ENCODE measurements around the gene RUFY3. TPM values are rescaled to one million over a fixed set of nuclear protein-coding genes. Genes with fewer than 3 reads are reported as not detected.

The RUFY3 gene
- total and polyA plus RNA-seq, 4 experiments from 2014 or later: 3.3 to 36.2 (median 22.7) TPM

DNA sequence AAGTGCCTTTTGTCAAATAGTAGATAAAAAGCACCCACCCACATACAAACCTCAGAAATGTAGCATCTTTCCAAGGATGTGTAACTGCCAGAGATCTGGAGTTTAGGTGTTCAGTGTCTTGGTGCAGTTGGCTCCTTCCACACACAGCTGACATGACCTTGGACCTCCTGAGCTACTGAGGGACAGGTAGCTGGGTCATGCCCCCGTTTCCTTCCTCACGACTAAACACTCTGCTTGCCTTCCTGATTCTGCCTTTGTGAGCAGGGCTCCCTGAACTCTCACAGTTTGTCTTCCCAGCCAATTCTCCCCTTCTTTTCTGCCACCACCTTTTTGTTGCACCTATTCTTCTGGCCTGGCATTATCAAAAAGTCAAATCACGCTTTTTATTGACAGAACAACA, 10.2 kb upstream of the RUFY3 start:
- ChIA-PET POLR2A (ENCODE audit: partially characterized antibody) (no interaction called here), CTCF (ENCODE audit: partially characterized antibody) (interaction anchor here (1.4 to 2.1 kb wide), 3 partner anchors 11 to 24 kb away, joined by 3 to 6 read pairs (median 6); partner anchors contain the start of gene RUFY3)
- Histone ChIP-seq H3K4me1 (ENCODE audit: insufficient read depth, low read length) (peaks cover 34% of the 10 kb centered on the region), H3K36me3 (ENCODE audit: insufficient read depth, low read length) (no peaks in the 10 kb centered on the region), H3K27ac (ENCODE audit: low read depth, low read length) (no peak overlapping the region), H3K9me3 (ENCODE audit: control insufficient read depth in 1 of 2, low read length in 2 of 2) (no peaks in the 10 kb centered on the region), H3K27me3 (ENCODE audit: insufficient read depth, low read length) (no peaks in the 10 kb centered on the region), H3K4me3 (ENCODE audit: low read length in 2 of 2) (no peak overlapping the region)
- Mint-ChIP-seq H3K4me1 (peaks cover 21 to 49% (median 34%) of the 10 kb centered on the region in 4 donors), H3K4me3 (peak overlapping the region in 5 of 8 donors; percentile 3 to 50 (median 43)), H3K27ac (peak overlapping the region in 4 of 7 donors; percentile 24 to 73 (median 59)), H3K27me3 (no peaks in the 10 kb centered on the region), H3K9me3 (no peaks in the 10 kb centered on the region), H3K36me3 (no peaks in the 10 kb centered on the region)
- intact Hi-C loops (cut with micrococcal nuclease): no loop called here
- DNase-seq: no peak

DNA sequence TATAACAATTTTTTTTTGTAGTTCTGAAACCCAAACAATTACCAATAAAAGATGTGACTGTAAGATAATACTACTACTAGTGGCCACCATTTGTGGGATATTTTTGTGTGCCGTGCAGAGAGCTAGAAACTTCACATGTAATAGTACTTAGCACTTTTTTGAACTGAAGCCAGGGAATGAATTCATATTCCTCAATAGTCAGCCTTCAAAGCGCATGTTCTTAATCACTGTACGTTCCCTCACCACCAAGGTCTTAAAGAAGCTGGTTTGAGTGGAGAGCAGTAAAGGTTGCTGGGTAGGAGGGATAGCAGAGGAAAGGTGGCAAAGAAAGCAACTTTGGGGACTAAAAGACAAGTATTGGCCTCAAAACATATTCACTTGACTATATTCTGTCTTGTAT, 9.6 kb upstream of the RUFY3 start:
- peak overlapping the region in 3 of 8 donors; percentile 43 to 50 (median 44) for H3K4me3 Mint-ChIP-seq
- no peak overlapping the region for H3K27ac ChIP-seq (ENCODE audit: low read depth, low read length)
- intact Hi-C loops (cut with micrococcal nuclease): no loop called here
- no peaks in the 10 kb centered on the region for H3K27me3 ChIP-seq (ENCODE audit: insufficient read depth, low read length)
- DNase-seq: no peak
- peak overlapping the region in 3 of 7 donors; percentile 31 to 73 (median 65) for H3K27ac Mint-ChIP-seq
- no peaks in the 10 kb centered on the region for H3K36me3 Mint-ChIP-seq
- H3K9me3 Mint-ChIP-seq: no peaks in the 10 kb centered on the region
- CTCF ChIA-PET (ENCODE audit: partially characterized antibody): interaction anchor here (1.4 to 2.1 kb wide), 3 partner anchors 10 to 24 kb away, joined by 3 to 6 read pairs (median 6); partner anchors contain the start of gene RUFY3
- no peak overlapping the region for H3K4me3 ChIP-seq (ENCODE audit: low read length in 2 of 2)
- H3K36me3 ChIP-seq (ENCODE audit: insufficient read depth, low read length): no peaks in the 10 kb centered on the region
- no peaks in the 10 kb centered on the region for H3K27me3 Mint-ChIP-seq
- peaks cover 29% of the 10 kb centered on the region for H3K4me1 ChIP-seq (ENCODE audit: insufficient read depth, low read length)
- no peaks in the 10 kb centered on the region for H3K9me3 ChIP-seq (ENCODE audit: control insufficient read depth in 1 of 2, low read length in 2 of 2)
- POLR2A ChIA-PET (ENCODE audit: partially characterized antibody): no interaction called here
- peaks cover 19 to 46% (median 33%) of the 10 kb centered on the region in 4 donors for H3K4me1 Mint-ChIP-seq

DNA sequence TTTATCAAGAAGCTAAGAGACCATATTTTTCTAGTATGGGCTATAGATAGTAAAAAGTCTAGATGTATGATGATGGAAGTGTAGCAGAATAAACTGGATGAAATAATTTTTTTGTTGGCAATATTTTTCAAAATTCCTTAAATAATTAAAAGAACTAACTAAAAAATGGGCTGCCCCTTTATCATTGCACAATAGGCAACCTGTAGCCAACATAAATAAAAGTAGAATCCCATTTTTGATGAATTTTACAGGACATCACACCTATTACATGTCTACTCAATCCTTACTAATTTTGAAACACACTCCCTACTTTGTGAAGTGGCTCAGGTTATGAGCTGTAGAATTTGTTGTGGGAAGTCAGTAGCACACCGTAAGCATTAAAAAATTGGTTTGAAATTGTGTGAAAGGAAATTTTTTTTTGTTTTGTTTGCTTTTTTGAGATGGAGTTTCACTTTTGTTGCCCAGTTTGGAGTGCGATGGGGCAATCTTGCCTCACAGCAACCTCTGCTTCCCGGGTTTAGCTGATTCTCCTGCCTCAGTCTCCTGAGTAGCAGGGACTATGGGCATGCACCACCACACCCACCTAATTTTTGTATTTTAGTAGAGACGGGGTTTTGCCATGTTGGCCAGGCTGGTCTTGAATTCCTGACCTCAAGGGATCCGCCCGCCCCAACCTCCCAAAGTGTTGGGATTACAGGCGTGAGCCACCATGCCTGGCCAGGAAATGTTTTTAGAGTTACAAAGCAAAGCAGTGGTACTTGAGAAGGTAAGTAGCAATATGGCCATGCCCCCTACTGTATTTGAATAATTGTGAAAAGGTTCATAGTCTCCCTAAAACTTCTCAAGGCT, 8.9 kb upstream of the RUFY3 start:
- Mint-ChIP-seq H3K4me1 (peaks cover 19 to 46% (median 34%) of the 10 kb centered on the region in 4 donors), H3K27me3 (no peaks in the 10 kb centered on the region), H3K9me3 (no peaks in the 10 kb centered on the region), H3K4me3 (no peak overlapping the region), H3K27ac (peak overlapping the region in 1 of 7 donors; percentile 30), H3K36me3 (no peaks in the 10 kb centered on the region)
- ChIA-PET POLR2A (ENCODE audit: partially characterized antibody) (no interaction called here), CTCF (ENCODE audit: partially characterized antibody) (interaction anchor here (0.6 to 2.1 kb wide), 4 partner anchors 10 to 175 kb away, joined by 3 to 6 read pairs (median 4); partner anchors contain the start of gene RUFY3)
- H3K4me1 ChIP-seq (ENCODE audit: insufficient read depth, low read length): peaks cover 25% of the 10 kb centered on the region
- H3K9me3 ChIP-seq (ENCODE audit: control insufficient read depth in 1 of 2, low read length in 2 of 2): no peaks in the 10 kb centered on the region
- no peak overlapping the region for H3K4me3 ChIP-seq (ENCODE audit: low read length in 2 of 2)
- DNase-seq: no peak
- no peaks in the 10 kb centered on the region for H3K27me3 ChIP-seq (ENCODE audit: insufficient read depth, low read length)
- intact Hi-C loops (cut with micrococcal nuclease): no loop called here
- no peak overlapping the region for H3K27ac ChIP-seq (ENCODE audit: low read depth, low read length)
- no peaks in the 10 kb centered on the region for H3K36me3 ChIP-seq (ENCODE audit: insufficient read depth, low read length)

DNA sequence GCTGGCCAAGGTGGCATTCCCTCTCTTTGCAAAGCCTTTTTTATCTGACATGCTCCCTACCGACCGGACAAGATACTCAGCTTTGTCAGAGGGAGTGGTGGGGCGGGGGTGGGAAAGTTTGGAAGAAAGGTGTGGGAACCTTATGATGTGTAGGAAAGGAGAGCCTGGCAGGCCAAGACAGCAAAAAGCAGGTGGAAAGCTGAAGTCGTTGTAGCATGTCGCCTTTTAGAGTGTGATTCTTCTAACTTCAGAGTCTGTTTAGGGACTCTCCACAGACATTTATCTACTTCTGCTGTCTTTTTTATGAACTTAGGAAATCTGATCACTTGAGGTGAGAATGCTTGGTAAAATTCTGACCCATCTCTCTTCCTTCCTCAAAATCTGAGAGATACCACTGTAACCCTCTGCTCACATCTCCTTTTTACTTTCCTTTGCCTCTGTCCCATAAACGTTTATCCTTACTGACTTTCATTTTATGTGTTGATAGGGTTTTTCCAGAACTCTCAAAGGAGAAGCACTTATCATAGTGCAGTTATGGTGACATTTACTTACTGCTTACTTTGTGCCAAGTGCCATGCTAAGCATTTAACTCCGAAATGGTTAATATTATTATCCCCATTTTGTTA, 8.2 kb upstream of the RUFY3 start:
- DNase-seq: no peak
- Mint-ChIP-seq H3K9me3 (no peaks in the 10 kb centered on the region), H3K4me1 (peaks cover 19 to 46% (median 35%) of the 10 kb centered on the region in 4 donors), H3K27me3 (no peaks in the 10 kb centered on the region), H3K27ac (peak overlapping the region in 1 of 7 donors; percentile 30), H3K36me3 (no peaks in the 10 kb centered on the region), H3K4me3 (peak overlapping the region in 1 of 8 donors; percentile 48)
- Histone ChIP-seq H3K9me3 (ENCODE audit: control insufficient read depth in 1 of 2, low read length in 2 of 2) (no peaks in the 10 kb centered on the region), H3K27ac (ENCODE audit: low read depth, low read length) (no peak overlapping the region), H3K4me1 (ENCODE audit: insufficient read depth, low read length) (peaks cover 22% of the 10 kb centered on the region), H3K4me3 (ENCODE audit: low read length in 2 of 2) (no peak overlapping the region), H3K36me3 (ENCODE audit: insufficient read depth, low read length) (no peaks in the 10 kb centered on the region), H3K27me3 (ENCODE audit: insufficient read depth, low read length) (no peaks in the 10 kb centered on the region)
- intact Hi-C loops (cut with micrococcal nuclease): no loop called here
- ChIA-PET POLR2A (ENCODE audit: partially characterized antibody) (no interaction called here), CTCF (ENCODE audit: partially characterized antibody) (interaction anchor here (1.2 to 2.1 kb wide), 2 partner anchors 9 to 52 kb away, joined by 3 to 6 read pairs; partner anchors contain the start of gene RUFY3)

DNA sequence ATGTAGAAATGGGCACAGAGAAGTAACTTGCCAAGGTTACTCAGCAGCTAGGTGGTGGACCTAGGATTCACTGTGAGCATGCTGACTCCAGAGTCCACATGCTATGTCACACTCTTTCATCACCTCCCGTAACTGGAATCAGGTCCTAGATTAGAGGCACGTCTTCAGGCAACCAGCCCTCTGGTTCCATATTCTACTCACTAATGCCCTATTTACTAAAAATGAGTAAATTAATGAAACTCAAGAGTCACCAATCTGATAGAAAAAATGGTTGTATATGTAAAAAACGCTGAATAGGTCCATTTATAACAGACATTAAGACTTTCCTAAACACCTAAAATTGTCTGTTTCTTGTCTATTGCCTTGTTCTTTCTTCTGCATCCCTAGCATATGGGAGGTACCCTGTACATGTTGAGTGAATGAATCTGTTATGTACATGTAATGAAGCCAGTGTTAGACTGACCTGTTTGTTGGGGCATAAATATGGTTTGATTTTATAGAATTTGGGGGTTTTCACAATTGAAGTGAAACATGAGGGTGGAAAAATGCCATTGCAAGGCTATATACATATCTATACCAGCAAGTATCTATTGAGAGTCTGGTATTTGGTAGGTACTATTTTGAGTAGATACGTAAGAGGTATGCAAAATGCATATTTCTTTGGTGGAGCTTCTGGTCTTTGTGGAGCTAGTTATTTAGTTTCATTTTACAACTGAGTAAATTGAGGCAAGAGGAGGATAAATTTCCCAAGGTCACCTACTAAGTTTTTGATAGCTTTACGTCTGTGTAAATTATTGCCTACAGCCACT, 7.5 kb upstream of the RUFY3 start:
- Histone ChIP-seq H3K4me3 (ENCODE audit: low read length in 2 of 2) (no peak overlapping the region), H3K27me3 (ENCODE audit: insufficient read depth, low read length) (no peaks in the 10 kb centered on the region), H3K36me3 (ENCODE audit: insufficient read depth, low read length) (no peaks in the 10 kb centered on the region), H3K4me1 (ENCODE audit: insufficient read depth, low read length) (peaks cover 22% of the 10 kb centered on the region), H3K27ac (ENCODE audit: low read depth, low read length) (no peak overlapping the region), H3K9me3 (ENCODE audit: control insufficient read depth in 1 of 2, low read length in 2 of 2) (no peaks in the 10 kb centered on the region)
- H3K27ac Mint-ChIP-seq: peak overlapping the region in 1 of 7 donors; percentile 13
- DNase-seq: no peak
- no peaks in the 10 kb centered on the region for H3K9me3 Mint-ChIP-seq
- ChIA-PET CTCF (ENCODE audit: partially characterized antibody) (interaction anchor here (1.2 to 2.0 kb wide), 3 partner anchors 9 to 51 kb away, joined by 3 to 5 read pairs (median 5); no protein-coding TSS in a partner anchor), POLR2A (ENCODE audit: partially characterized antibody) (interaction anchor here (0.6 to 1.3 kb wide), 2 partner anchors 22 to 215 kb away, joined by 3 to 4 read pairs; no protein-coding TSS in a partner anchor)
- peaks cover 19 to 46% (median 34%) of the 10 kb centered on the region in 4 donors for H3K4me1 Mint-ChIP-seq
- no peaks in the 10 kb centered on the region for H3K36me3 Mint-ChIP-seq
- intact Hi-C loops (cut with micrococcal nuclease): no loop called here
- H3K27me3 Mint-ChIP-seq: no peaks in the 10 kb centered on the region
- H3K4me3 Mint-ChIP-seq: peak overlapping the region in 1 of 8 donors; percentile 48

DNA sequence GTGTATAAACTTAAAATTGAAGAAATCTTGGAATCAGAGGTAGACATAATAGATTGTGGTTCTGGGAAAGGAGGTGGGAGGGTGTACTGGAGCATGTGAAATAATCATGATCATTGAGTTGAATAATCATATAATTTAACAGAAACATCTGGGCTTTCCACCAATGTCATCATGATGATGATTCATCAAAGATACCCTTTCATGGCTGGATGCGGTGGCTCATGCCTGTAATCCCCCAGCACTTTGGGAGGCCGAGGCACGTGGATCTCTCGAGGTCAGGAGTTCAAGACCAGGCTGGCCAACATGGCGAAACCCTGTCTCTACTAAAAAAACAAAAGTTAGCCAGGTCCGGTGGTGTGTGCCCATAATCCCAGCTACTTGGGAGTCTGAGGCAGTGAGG, 6.7 kb upstream of the RUFY3 start:
- H3K4me3 ChIP-seq (ENCODE audit: low read length in 2 of 2): no peak overlapping the region
- Mint-ChIP-seq H3K27ac (no peak overlapping the region), H3K4me1 (peaks cover 17 to 40% (median 28%) of the 10 kb centered on the region in 4 donors)

More for the DNA sequence above, 6.7 kb upstream of the RUFY3 start:
- Histone ChIP-seq H3K27ac (ENCODE audit: low read depth, low read length) (no peak overlapping the region), H3K9me3 (ENCODE audit: control insufficient read depth in 1 of 2, low read length in 2 of 2) (no peaks in the 10 kb centered on the region), H3K36me3 (ENCODE audit: insufficient read depth, low read length) (no peaks in the 10 kb centered on the region), H3K4me1 (ENCODE audit: insufficient read depth, low read length) (peaks cover 22% of the 10 kb centered on the region), H3K27me3 (ENCODE audit: insufficient read depth, low read length) (no peaks in the 10 kb centered on the region)
- ChIA-PET CTCF (ENCODE audit: partially characterized antibody) (interaction anchor here (1.4 to 2.0 kb wide), 2 partner anchors 10 to 21 kb away, joined by 5 read pairs; no protein-coding TSS in a partner anchor), POLR2A (ENCODE audit: partially characterized antibody) (interaction anchor here (0.6 to 1.3 kb wide), 3 partner anchors 21 to 214 kb away, joined by 3 to 4 read pairs (median 3); no protein-coding TSS in a partner anchor)
- no peak overlapping the region for H3K4me3 Mint-ChIP-seq
- H3K27me3 Mint-ChIP-seq: no peaks in the 10 kb centered on the region
- no peaks in the 10 kb centered on the region for H3K9me3 Mint-ChIP-seq
- no peaks in the 10 kb centered on the region for H3K36me3 Mint-ChIP-seq
- no peak for DNase-seq
- intact Hi-C loops (cut with micrococcal nuclease): no loop called here
